Measurements from ENCODE around the gene TRMT13. TPM values are rescaled to one million over a fixed set of nuclear protein-coding genes. Genes with fewer than 3 reads are reported as not detected.

Gene TRMT13
- 12.8 and 18.5 TPM in 2 replicates for total RNA-seq

GRCh38 chr1:100132566-100133477 lies at the start of gene TRMT13, which contains the start of gene SASS6:
TRMT13 (plus strand) TSS chr1:100133163; CDS start chr1:100133169, 6 bp downstream.
SASS6 (minus strand) TSS chr1:100132930; CDS start chr1:100132814, 116 bp downstream.

DNA sequence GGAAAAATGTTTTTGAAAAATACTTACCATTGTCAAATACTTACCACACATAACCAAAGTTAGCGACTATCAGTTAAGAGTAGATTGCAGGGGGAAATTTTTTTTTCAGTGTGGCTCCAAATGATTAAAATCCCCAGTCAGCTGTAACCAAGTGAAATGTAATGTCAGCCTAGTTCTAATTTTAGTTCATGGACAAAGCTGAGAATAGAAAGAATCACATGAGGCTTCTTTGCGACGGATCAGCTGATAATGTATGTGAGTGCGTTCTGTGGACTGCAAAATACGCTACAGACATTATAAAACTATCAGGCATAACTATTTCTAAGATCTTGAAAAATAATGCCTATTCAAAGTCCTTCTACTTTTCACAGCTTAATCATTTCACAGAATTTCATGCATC lies 45.1 kb downstream of the TRMT13 start, which contains the start of gene LRRC39:
TSS of gene LRRC39 (minus strand) at position 166 of the 400 bp plus-strand sequence. CDS start 9,740 bp downstream, outside the sequence.

Other genes starting within 250 kb of the TRMT13 start
- gene SLC35A3, start 163.2 kb upstream of the TRMT13 start, total RNA-seq = 34.7 and 51.5 TPM in 2 replicates
- 1.5 and 3.6 TPM in 2 replicates for gene SASS6, start 233 bp upstream of the TRMT13 start, total RNA-seq
- 0.30 and 0.37 TPM in 2 replicates for gene LRRC39, start 45.1 kb downstream of the TRMT13 start, total RNA-seq
- 7.7 and 10.4 TPM in 2 replicates for gene DBT, start 116.7 kb downstream of the TRMT13 start, total RNA-seq
- 51.4 and 66.6 TPM in 2 replicates for gene RTCA, start 133.1 kb downstream of the TRMT13 start, total RNA-seq
- gene CDC14A, start 219.3 kb downstream of the TRMT13 start, total RNA-seq = 4.2 and 6.5 TPM in 2 replicates